Measurements from ENCODE around the gene PRKACB. TPM values are rescaled to one million over a fixed set of nuclear protein-coding genes. Genes with fewer than 3 reads are reported as not detected.
"Not testable (repeated sequence)": the region's sequence is repeated elsewhere in the genome, so short reads cannot be mapped to it uniquely, and the experiment has no call there.

Gene PRKACB
- polyA plus RNA-seq, 3 donors from 2014 or later: 129 to 147 (median 131) TPM

DNA sequence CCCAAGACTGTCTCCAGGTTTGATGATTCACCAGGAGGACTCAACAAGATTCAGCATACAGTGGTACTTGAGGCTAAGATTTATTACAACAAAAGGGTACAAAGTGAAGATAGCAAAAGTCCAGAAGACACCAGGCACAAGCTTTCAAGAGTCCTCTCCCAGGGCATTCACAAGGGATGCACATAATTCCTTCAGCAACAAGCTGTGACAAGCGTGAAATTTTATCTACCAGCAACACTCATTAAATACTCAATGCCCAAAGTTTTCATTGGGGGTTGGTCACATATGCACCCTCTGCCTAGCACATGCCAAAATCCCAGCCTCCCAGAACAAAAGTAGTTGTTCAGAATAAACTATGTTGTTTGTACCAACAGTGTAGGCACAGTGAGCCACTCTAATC lies 62.3 kb downstream of the PRKACB start:
- peaks cover 8 to 40% of the 10 kb centered on the region in 2 donors for H3K4me1 Mint-ChIP-seq
- H3K4me3 Mint-ChIP-seq: no peak overlapping the region
- peaks cover 11 to 29% (median 16%) of the 10 kb centered on the region in 3 donors for H3K36me3 Mint-ChIP-seq
- peak overlapping the region in 3 of 6 donors; percentile 14 to 73 (median 58) for H3K27ac Mint-ChIP-seq
- DNase-seq: no peak
- H3K27me3 Mint-ChIP-seq (ENCODE audit: low read depth in 3 of 3): peaks cover 0 to 6% (median 0%) of the 10 kb centered on the region in 3 donors
- no peaks in the 10 kb centered on the region for H3K9me3 Mint-ChIP-seq

DNA sequence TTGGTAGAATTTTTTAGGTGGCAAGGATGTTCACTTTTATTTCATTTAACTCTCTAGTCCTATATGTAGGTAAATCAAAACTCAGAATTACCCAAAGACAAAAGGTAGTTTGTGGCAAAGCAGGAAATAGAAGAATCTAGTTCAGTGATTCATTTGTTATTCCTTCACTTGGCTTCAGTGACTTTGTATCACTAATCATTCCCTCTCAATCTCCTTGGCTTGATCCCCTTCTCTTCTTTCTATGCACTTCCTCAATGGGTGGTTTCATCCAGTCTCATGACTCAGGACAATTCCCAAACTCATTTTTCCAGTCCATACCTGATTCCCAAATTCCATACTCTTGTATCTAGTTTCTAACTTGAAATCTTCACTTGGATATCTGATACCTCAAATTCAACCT lies 64.9 kb downstream of the PRKACB start:
- Mint-ChIP-seq H3K4me3 (no peak overlapping the region), H3K27me3 (ENCODE audit: low read depth in 3 of 3) (peaks cover 0 to 8% (median 0%) of the 10 kb centered on the region in 3 donors), H3K4me1 (peaks cover 17 to 40% of the 10 kb centered on the region in 2 donors), H3K27ac (peak overlapping the region in 3 of 6 donors; percentile 23 to 80 (median 74)), H3K9me3 (no peaks in the 10 kb centered on the region), H3K36me3 (peaks cover 11 to 24% (median 12%) of the 10 kb centered on the region in 3 donors)
- DNase-seq: no peak

DNA sequence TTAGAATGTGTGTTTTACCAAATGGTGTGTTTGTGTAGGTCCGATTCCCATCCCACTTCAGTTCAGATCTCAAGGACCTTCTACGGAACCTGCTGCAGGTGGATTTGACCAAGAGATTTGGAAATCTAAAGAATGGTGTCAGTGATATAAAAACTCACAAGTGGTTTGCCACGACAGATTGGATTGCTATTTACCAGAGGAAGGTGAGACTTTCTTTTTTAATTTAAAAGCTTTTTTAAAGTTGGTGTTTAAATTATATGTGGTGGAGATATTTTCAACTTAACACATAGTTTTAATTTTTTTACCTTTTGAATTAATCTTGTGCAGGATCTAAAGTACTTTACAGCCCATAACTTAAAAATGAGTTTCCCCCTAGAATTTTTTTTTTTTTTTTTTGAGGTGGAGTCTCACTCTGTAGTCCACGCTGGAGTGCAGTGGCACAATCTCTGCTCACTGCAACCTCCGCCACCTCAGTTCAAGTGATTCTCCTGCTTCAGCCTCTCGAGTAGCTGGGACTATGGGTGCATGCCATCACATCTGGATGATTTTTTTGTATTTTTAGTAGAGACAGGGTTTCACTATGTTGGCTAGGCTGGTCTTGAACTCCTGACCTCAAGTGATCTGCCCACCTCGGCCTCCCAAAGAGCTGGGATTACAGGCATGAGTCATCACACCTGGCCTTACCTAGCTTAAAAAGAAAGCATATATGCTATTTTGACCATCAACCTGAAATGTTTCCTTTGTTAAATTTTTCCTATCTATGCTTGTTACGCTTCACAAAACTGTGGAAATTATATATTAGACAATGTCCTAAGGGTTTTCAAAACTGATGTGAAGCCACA lies 70.3 kb downstream of the PRKACB start:
- Mint-ChIP-seq H3K36me3 (peaks cover 14 to 23% (median 15%) of the 10 kb centered on the region in 3 donors), H3K27me3 (ENCODE audit: low read depth in 3 of 3) (peaks cover 0 to 6% (median 0%) of the 10 kb centered on the region in 3 donors), H3K27ac (peak overlapping the region; percentile 71 to 90 (median 80)), H3K4me1 (peaks cover 34 to 68% of the 10 kb centered on the region in 2 donors), H3K9me3 (no peaks in the 10 kb centered on the region), H3K4me3 (peak overlapping the region; percentile 43 to 78 (median 75))
- DNase-seq: peak; percentile 17 to 36 (median 18)

DNA sequence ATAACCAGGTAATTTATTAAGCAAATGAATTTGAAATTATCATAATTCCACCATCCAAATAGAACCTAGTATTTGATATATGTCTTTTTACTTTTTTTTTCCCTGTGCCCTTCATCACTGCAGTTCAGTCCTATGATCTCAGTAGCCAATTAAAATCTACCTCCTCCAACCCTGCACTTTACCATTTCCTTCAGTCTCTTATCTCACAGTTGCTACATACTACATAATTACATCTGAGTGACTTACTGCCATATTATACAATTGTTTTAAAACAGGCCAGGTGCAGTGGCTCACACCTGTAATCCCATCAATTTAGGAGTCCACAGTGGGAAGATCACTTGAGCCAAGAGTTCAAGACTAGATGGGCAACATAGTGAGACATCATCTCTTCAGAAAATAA lies 73.2 kb downstream of the PRKACB start:
- DNase-seq: no peak
- H3K27me3 Mint-ChIP-seq (ENCODE audit: low read depth in 3 of 3): peaks cover 0 to 6% (median 0%) of the 10 kb centered on the region in 3 donors
- no peak overlapping the region for H3K4me3 Mint-ChIP-seq
- H3K9me3 Mint-ChIP-seq: no peaks in the 10 kb centered on the region
- H3K36me3 Mint-ChIP-seq: peaks cover 22 to 35% (median 33%) of the 10 kb centered on the region in 3 donors
- H3K27ac Mint-ChIP-seq: peak overlapping the region in 4 of 6 donors; percentile 8 to 45 (median 20)
- peaks cover 53 to 83% of the 10 kb centered on the region in 2 donors for H3K4me1 Mint-ChIP-seq

DNA sequence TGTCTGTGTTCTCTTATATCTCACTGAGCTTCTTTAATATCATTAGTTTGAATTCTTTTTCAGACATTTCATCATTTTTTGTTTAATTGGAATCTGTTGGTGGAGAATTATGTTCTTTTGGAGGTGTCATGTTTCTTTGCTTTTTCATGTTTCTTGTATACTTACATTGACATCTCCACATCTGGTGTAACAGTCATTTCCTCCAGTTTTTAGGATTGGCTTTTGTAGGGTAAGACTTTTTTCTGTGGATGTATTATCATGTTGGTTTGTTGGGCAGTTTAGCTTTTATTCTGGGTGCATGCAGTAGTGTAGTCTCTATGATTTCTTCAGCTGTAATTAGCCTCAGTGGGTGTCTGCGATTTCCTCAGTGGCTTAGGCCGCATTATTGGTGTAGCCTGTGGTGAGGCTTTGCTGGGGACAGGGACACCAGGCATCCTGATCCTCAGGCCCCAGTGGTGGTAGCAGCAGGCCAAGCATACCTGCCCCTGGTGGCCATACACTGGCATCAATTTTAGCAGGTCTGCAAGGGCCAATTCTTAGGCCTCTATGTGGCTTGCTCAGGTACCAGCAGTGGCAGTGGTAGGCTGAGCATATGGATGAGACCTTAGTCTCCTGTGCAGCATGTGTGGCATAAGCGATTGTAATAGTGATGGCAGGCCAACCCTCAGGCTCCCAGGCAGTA lies 79.8 kb downstream of the PRKACB start:
- H3K4me1 Mint-ChIP-seq: peaks cover 53 to 77% of the 10 kb centered on the region in 2 donors

DNA sequence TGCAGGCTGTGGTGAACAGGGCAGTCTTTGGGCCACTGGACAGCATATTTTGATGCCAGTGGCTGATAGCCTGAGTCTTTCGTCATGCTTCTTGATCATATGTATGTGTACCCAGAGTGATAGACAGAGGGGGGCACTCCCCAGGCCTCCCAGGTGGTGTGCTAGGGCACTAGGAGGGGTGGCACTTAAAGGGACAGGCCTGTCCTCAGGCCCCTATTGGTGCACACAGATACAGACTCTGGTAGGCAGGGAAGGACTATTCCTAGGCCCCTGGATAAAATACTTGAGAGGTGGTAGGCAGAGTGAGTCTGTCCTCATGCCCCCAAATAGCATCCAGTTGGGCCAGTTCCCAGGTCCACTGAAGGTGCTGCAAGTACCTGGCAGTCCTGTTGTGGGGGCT lies 80.8 kb downstream of the PRKACB start:
- Mint-ChIP-seq H3K27ac (peak overlapping the region in 1 of 6 donors; percentile 36), H3K36me3 (peaks cover 29 to 38% (median 36%) of the 10 kb centered on the region in 3 donors), H3K9me3 (peaks cover 0 to 12% (median 4%) of the 10 kb centered on the region in 6 donors), H3K27me3 (ENCODE audit: low read depth in 3 of 3) (peaks cover 0 to 6% (median 0%) of the 10 kb centered on the region in 3 donors), H3K4me1 (peaks cover 50 to 72% of the 10 kb centered on the region in 2 donors), H3K4me3 (no peak overlapping the region)
- DNase-seq: no peak

More for the DNA sequence above, 79.8 kb downstream of the PRKACB start:
- no peak for DNase-seq
- Mint-ChIP-seq H3K27me3 (ENCODE audit: low read depth in 3 of 3) (peaks cover 0 to 6% (median 0%) of the 10 kb centered on the region in 3 donors), H3K27ac (peak overlapping the region in 4 of 6 donors; percentile 3 to 50 (median 38)), H3K4me3 (peak overlapping the region in 1 of 5 donors; percentile 5), H3K36me3 (peaks cover 34 to 45% (median 43%) of the 10 kb centered on the region in 3 donors), H3K9me3 (peaks cover 0 to 12% (median 4%) of the 10 kb centered on the region in 6 donors)

DNA sequence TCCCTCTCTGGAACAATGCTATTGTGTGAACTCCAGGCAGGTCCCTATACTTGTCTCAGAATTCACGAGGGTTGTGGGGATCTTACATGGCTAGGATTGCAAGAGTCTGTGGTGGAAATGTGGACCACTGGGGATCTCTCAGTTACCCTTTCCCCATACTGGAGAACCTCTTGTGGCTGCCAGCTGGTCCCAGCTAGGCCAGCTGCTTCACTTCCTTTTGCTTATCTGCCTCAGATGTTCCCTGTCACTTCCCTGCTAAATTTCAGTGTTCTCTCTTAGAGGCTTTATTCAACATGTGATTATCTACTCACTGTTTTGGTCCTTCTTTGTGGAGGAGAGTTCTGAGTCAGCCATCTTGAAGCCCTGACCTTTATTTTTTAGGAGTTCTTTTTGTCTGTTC lies 81.6 kb downstream of the PRKACB start:
- H3K4me3 Mint-ChIP-seq: no peak overlapping the region
- H3K9me3 Mint-ChIP-seq: peaks cover 0 to 12% (median 4%) of the 10 kb centered on the region in 6 donors
- peaks cover 47 to 65% of the 10 kb centered on the region in 2 donors for H3K4me1 Mint-ChIP-seq
- H3K27ac Mint-ChIP-seq: peak overlapping the region in 5 of 6 donors; percentile 38 to 79 (median 47)
- no peak for DNase-seq
- peaks cover 24 to 31% (median 29%) of the 10 kb centered on the region in 3 donors for H3K36me3 Mint-ChIP-seq
- H3K27me3 Mint-ChIP-seq (ENCODE audit: low read depth in 3 of 3): peaks cover 0 to 6% (median 0%) of the 10 kb centered on the region in 3 donors

DNA sequence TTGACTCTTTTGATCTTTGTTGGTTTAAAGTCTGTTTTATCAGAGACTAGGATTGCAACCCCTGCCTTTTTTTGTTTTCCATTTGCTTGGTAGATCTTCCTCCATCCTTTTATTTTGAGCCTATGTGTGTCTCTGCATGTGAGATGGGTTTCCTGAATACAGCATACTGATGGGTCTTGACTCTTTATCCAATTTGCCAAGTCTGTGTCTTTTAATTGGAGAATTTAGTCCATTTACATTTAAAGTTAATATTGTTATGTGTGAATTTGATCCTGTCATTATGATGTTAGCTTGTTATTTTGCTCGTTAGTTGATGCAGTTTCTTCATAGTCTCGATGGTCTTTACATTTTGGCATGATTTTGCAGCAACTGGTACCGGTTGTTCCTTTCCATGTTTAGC lies 88.6 kb downstream of the PRKACB start:
- H3K27me3 Mint-ChIP-seq (ENCODE audit: low read depth in 3 of 3); H3K4me3 Mint-ChIP-seq; DNase-seq; H3K27ac Mint-ChIP-seq; H3K9me3 Mint-ChIP-seq: not testable (repeated sequence)
- Mint-ChIP-seq H3K4me1 (peaks cover 4 to 13% of the 10 kb centered on the region in 2 donors), H3K36me3 (peaks cover 25 to 36% (median 29%) of the 10 kb centered on the region in 3 donors)

DNA sequence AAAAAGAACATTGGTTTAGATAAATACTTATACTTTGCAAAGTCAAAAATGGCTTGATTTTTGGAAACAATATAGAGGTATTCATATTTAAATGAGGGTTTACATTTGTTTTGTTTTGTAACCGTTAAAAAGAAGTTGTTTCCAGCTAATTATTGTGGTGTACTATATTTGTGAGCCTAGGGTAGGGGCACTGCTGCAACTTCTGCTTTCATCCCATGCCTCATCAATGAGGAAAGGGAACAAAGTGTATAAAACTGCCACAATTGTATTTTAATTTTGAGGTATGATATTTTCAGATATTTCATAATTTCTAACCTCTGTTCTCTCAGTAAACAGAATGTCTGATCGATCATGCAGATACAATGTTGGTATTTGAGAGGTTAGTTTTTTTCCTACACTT lies 92.2 kb downstream of the PRKACB start:
- Mint-ChIP-seq H3K4me3 (no peak overlapping the region), H3K27ac (no peak overlapping the region), H3K36me3 (peaks cover 44 to 63% (median 46%) of the 10 kb centered on the region in 3 donors), H3K27me3 (ENCODE audit: low read depth in 3 of 3) (peaks cover 1 to 4% (median 2%) of the 10 kb centered on the region in 3 donors), H3K4me1 (peaks cover 10 to 41% of the 10 kb centered on the region in 2 donors), H3K9me3 (peaks cover 0 to 3% (median under 1%) of the 10 kb centered on the region in 6 donors)
- DNase-seq: no peak

DNA sequence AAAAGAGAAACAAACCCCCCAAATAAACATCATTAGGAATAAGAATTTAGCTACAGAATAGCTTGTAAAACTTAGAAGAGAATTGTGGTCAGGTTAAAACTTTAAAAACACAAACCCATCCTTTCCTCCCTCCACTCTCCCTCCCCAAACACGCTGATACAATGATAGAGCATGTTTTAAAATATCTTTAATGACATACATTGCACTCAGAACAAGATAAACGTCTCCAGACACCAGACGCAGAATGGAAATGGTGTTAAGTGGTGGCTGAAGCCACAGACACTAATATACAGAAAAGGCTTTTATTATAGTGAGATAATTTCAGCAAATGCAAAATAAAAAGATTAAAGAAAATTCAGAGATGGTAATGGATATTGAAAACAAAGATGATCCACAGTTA lies 98.6 kb downstream of the PRKACB start:
- Mint-ChIP-seq H3K9me3 (no peaks in the 10 kb centered on the region), H3K27me3 (ENCODE audit: low read depth in 3 of 3) (peaks cover 0 to 6% (median 1%) of the 10 kb centered on the region in 3 donors), H3K27ac (peak overlapping the region in 5 of 6 donors; percentile 28 to 62 (median 46)), H3K36me3 (peaks cover 29 to 38% (median 33%) of the 10 kb centered on the region in 3 donors), H3K4me1 (peaks cover 25 to 68% of the 10 kb centered on the region in 2 donors), H3K4me3 (no peak overlapping the region)
- DNase-seq: no peak

DNA sequence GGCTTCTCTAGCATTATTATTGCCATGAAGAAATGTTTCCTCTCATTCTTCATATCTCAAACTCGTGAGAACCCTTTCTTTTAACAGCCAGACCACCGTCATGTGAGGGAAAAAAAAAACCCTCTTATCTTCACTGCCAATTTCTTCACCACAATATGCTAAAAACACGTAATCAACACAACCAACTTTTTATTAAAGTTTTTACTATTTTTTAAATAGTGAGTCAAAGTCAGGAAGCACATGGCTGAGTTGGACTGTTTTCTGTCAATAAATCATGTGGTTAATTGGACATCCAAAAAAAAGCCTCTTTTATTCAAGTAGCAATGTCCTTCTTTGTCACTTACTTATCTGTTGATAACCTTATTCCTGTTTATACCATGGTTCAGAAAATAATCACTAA lies 101.5 kb downstream of the PRKACB start:
- Mint-ChIP-seq H3K27ac (peak overlapping the region in 3 of 6 donors; percentile 34 to 58 (median 45)), H3K36me3 (peaks cover 11 to 18% (median 16%) of the 10 kb centered on the region in 3 donors), H3K27me3 (ENCODE audit: low read depth in 3 of 3) (peaks cover 0 to 2% (median 0%) of the 10 kb centered on the region in 3 donors), H3K4me1 (peaks cover 16 to 40% of the 10 kb centered on the region in 2 donors), H3K9me3 (peaks cover 0 to 6% (median 3%) of the 10 kb centered on the region in 6 donors), H3K4me3 (peak overlapping the region in 1 of 5 donors; percentile 1)
- DNase-seq: peak; percentile 10 to 23 (median 10)

DNA sequence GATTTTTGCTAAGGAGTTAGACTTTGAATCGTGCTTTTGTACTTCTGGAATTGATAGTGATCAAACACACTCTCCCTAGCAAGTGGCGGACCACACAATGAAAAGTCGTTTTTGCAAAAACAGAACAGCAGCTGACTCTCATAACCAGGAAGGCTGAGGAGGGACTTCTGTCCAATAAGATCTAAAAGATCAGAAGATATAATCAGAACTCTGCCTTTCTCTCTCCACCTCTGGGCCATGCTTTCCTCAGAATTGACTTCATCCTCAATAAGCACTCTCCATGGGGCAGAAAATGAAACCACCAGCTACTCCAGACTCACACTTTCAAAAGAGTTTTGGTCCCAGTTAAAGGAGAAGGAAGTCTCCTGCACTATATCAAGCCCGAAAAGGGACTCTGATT lies 102.1 kb downstream of the PRKACB start:
- Mint-ChIP-seq H3K27ac (peak overlapping the region in 3 of 6 donors; percentile 39 to 77 (median 58)), H3K9me3 (peaks cover 0 to 12% (median 6%) of the 10 kb centered on the region in 6 donors)

More for the DNA sequence above, 102.1 kb downstream of the PRKACB start:
- peaks cover 0 to 2% (median 0%) of the 10 kb centered on the region in 3 donors for H3K27me3 Mint-ChIP-seq (ENCODE audit: low read depth in 3 of 3)
- H3K4me1 Mint-ChIP-seq: peaks cover 16 to 34% of the 10 kb centered on the region in 2 donors
- no peak for DNase-seq
- peaks cover 12 to 15% (median 13%) of the 10 kb centered on the region in 3 donors for H3K36me3 Mint-ChIP-seq
- H3K4me3 Mint-ChIP-seq: peak overlapping the region in 1 of 5 donors; percentile 14

Measured in immature natural killer cell (primary cell).